Cardiac muscle cell (in vitro differentiated cells and primary cell): ENCODE data around the gene UTS2. TPM values are rescaled to one million over a fixed set of nuclear protein-coding genes. Genes with fewer than 3 reads are reported as not detected.

Experiments used
- DNase-seq, 2 donors: peaks; one replicate each; pipeline versions ENCODE4 v3.0.0 to v3.0.0-alpha.2; 2010 to 2017; ENCODE audit warnings: low read depth in 1 of 2, low spot score in 1 of 2
- H3K27ac ChIP-seq: fragments of 200-600 bp; sonication (generic); 2 replicates; pipeline ENCODE4 v1.5.1; 2016
- H3K27me3 ChIP-seq: fragments of 200-600 bp; sonication (generic); 2 replicates; pipeline ENCODE4 v1.6.0; 2016; ENCODE audit warnings: control low read depth
- H3K36me3 ChIP-seq: fragments of 200-600 bp; sonication (generic); 2 replicates; pipeline ENCODE4 v1.5.1; 2016; ENCODE audit warnings: control low read depth
- H3K4me1 ChIP-seq: fragments of 200-600 bp; sonication (generic); 2 replicates; pipeline ENCODE4 v1.8.1; 2017; ENCODE audit warnings: low read depth, mild to moderate bottlenecking, mixed run types
- H3K4me3 ChIP-seq: fragments of 200-600 bp; sonication (generic); 2 replicates; pipeline ENCODE4 v1.5.1; 2016; ENCODE audit warnings: mild to moderate bottlenecking
- H3K9me3 ChIP-seq: fragments of 200-600 bp; sonication (generic); 2 replicates; pipeline ENCODE4 v1.5.1; 2017; ENCODE audit warnings: low read depth, mild to moderate bottlenecking, control low read depth
- CTCF ChIP-seq: IDR thresholded peaks from 2 replicates; pipeline ENCODE4 v1.5.1; 2012; ENCODE audit warnings: low read depth, mild to moderate bottlenecking, low read length
- polyA plus RNA-seq: library from polyadenylated mRNA; unstranded; fragments of >200 nt; fragmentation: Nextera tagmentation; extraction: Ambion mirVana; gene quantifications from 2 replicates; pipeline ENCODE4 v1.2.1, GENCODE V29; 2016
- total RNA-seq: library from RNA; depleted of rRNA; stranded (reverse); fragments of >200 nt; gene quantifications from 2 replicates; pipeline ENCODE4 v1.2.3, GENCODE V29; 2016

Gene UTS2
- total and polyA plus RNA-seq, 2 experiments from 2014 or later: not detected

- Histone ChIP-seq H3K27ac (no peak overlapping the region), H3K27me3 (no peaks in the 10 kb centered on the region), H3K4me1 (no peaks in the 10 kb centered on the region), H3K9me3 (no peaks in the 10 kb centered on the region), H3K36me3 (no peaks in the 10 kb centered on the region), H3K4me3 (no peak overlapping the region)
- TF ChIP-seq CTCF: no peak
- no peak for DNase-seq
These were observed 16.5 kb upstream of the UTS2 start for GRCh38 chr1:7869136-7869920.

- no peaks in the 10 kb centered on the region for H3K27me3 ChIP-seq
- H3K27ac ChIP-seq: no peak overlapping the region
- no peak for TF ChIP-seq CTCF
- DNase-seq: no peak
- H3K36me3 ChIP-seq: no peaks in the 10 kb centered on the region
- H3K9me3 ChIP-seq: no peaks in the 10 kb centered on the region
- no peaks in the 10 kb centered on the region for H3K4me1 ChIP-seq
- H3K4me3 ChIP-seq: no peak overlapping the region
These were observed 15.4 kb upstream of the UTS2 start for GRCh38 chr1:7868070-7868780.

GRCh38 chr1:7865978-7866377 is 13.1 kb upstream of the UTS2 start:
- H3K36me3 ChIP-seq: no peaks in the 10 kb centered on the region
- H3K9me3 ChIP-seq: no peaks in the 10 kb centered on the region
- no peak for DNase-seq
- H3K4me3 ChIP-seq: no peak overlapping the region
- H3K4me1 ChIP-seq: no peaks in the 10 kb centered on the region
- no peaks in the 10 kb centered on the region for H3K27me3 ChIP-seq
- no peak for TF ChIP-seq CTCF
- no peak overlapping the region for H3K27ac ChIP-seq

- DNase-seq: no peak
- no peak overlapping the region for H3K27ac ChIP-seq
- H3K27me3 ChIP-seq: no peaks in the 10 kb centered on the region
- H3K4me3 ChIP-seq: no peak overlapping the region
- no peaks in the 10 kb centered on the region for H3K4me1 ChIP-seq
- no peaks in the 10 kb centered on the region for H3K9me3 ChIP-seq
- no peaks in the 10 kb centered on the region for H3K36me3 ChIP-seq
- TF ChIP-seq CTCF: no peak
These were observed 11.0 kb upstream of the UTS2 start for GRCh38 chr1:7863756-7864328.

- H3K27ac ChIP-seq: no peak overlapping the region
- no peaks in the 10 kb centered on the region for H3K36me3 ChIP-seq
- no peak overlapping the region for H3K4me3 ChIP-seq
- no peak for DNase-seq
- no peak for TF ChIP-seq CTCF
- no peaks in the 10 kb centered on the region for H3K4me1 ChIP-seq
- H3K9me3 ChIP-seq: no peaks in the 10 kb centered on the region
- no peaks in the 10 kb centered on the region for H3K27me3 ChIP-seq
These were observed 9.6 kb upstream of the UTS2 start for GRCh38 chr1:7862211-7863060.
